Measurements from ENCODE around the gene NR2F1. TPM values are rescaled to one million over a fixed set of nuclear protein-coding genes. Genes with fewer than 3 reads are reported as not detected.

NR2F1 gene
- total and polyA plus RNA-seq, 2 donors (not counting 3 experiments of a cell fraction or from before 2014, with no cell fraction given) = 21.5 to 38.7 TPM

- Histone ChIP-seq H3K4me2 (ENCODE audit: insufficient read depth, low read length) (no peak overlapping the region), H3K4me1 (ENCODE audit: control insufficient read depth, extremely low read depth, insufficient read depth, low read length) (no peaks in the 10 kb centered on the region), H4K20me1 (replicated peaks; ENCODE audit: control insufficient read depth, extremely low read depth, insufficient read depth, low read length) (no peaks in the 10 kb centered on the region), H3K9me1 (replicated peaks; ENCODE audit: control insufficient read depth, extremely low read depth, insufficient read depth, low read length) (no peaks in the 10 kb centered on the region), H3K36me3 (ENCODE audit: control insufficient read depth in 2 of 2, extremely low read depth in 1 of 2, insufficient read depth in 2 of 2, low read length in 2 of 2) (peaks cover 0 to 2% of the 10 kb centered on the region in 2 experiments), H3K9me3 (replicated peaks; ENCODE audit: control insufficient read depth, insufficient read depth, low read length) (no peaks in the 10 kb centered on the region), H3K27ac (ENCODE audit: insufficient read depth, low read depth, low read length) (no peak overlapping the region), H2AFZ (ENCODE audit: low read depth, low read length) (no peak overlapping the region), H3K4me3 (replicated peaks in 1 of 3; ENCODE audit: insufficient read depth in 1 of 3, low read depth in 1 of 3, low read length in 3 of 3) (no peak overlapping the region), H3K9ac (replicated peaks; ENCODE audit: extremely low read depth, insufficient read depth, low read length) (no peak overlapping the region), H3K79me2 (ENCODE audit: control insufficient read depth, insufficient read depth, low read length) (no peaks in the 10 kb centered on the region), H3K27me3 (ENCODE audit: control insufficient read depth in 2 of 2, insufficient read depth in 2 of 2, low read length in 2 of 2) (peaks cover 30 to 46% of the 10 kb centered on the region in 2 experiments)
- DNase-seq (ENCODE audit: low read depth, low spot score) = no peak
- POLR2A ChIA-PET = no interaction called here
- intact Hi-C loops (cut with micrococcal nuclease) = no loop called here
- TF ChIP-seq POLR2A (IDR thresholded peaks at IDR 0.05; ENCODE audit: low read depth, low read length) = no peak
- no peak for TF ChIP-seq EZH2 (IDR thresholded peaks at IDR 0.05; ENCODE audit: borderline replicate concordance, low read depth, low read length, severe bottlenecking)
- no peak for TF ChIP-seq GATA2 (IDR thresholded peaks at IDR 0.05; ENCODE audit: insufficient read depth, insufficient read length, low read depth, low read length)
- TF ChIP-seq POLR2AphosphoS5 (IDR thresholded peaks at IDR 0.05; ENCODE audit: insufficient read depth, low read depth, low read length) = no peak
- TF ChIP-seq FOS (IDR thresholded peaks at IDR 0.05; ENCODE audit: borderline replicate concordance, insufficient read depth, low read length) = no peak
- TF ChIP-seq MAX (IDR thresholded peaks at IDR 0.05; ENCODE audit: insufficient read depth, insufficient read length) = no peak
- TF ChIP-seq CTCF (IDR thresholded peaks at IDR 0.05; ENCODE audit: extremely low read depth in 1 of 2, insufficient read depth in 1 of 2, low read depth in 1 of 2, low read length in 2 of 2) = no peak
- no peak for TF ChIP-seq MYC (IDR thresholded peaks at IDR 0.05; ENCODE audit: low read depth, low read length)
- no peak for TF ChIP-seq JUN (IDR thresholded peaks at IDR 0.05; ENCODE audit: borderline replicate concordance, insufficient read depth, insufficient read length, low read depth)
- dilution Hi-C loops (cut with MboI; ENCODE audit: extremely low pct_ligation_motif_present, low sequenced_read_pairs) = no loop called here
- FAIRE-seq = no peak
- CTCF ChIA-PET = interaction anchor here (0.8 to 5.8 kb wide), 6 partner anchors 8 to 690 kb away, joined by 3 to 25 read pairs (median 4); no protein-coding TSS in a partner anchor
- BruUV-seq (replicated peaks) = no TSS peak
Observed at GRCh38 chr5:93599001-93599379, 16.0 kb downstream of the NR2F1 start.
